CD4-positive, alpha-beta T cell treated with Interleukin-15 for 1 hour (primary cell): ENCODE results near the gene CXCL14.
"Not testable (repeated sequence)": the region's sequence is repeated elsewhere in the genome, so short reads cannot be mapped to it uniquely, and the experiment has no call there.

ENCODE experiments used
- DNase-seq: peaks from one replicate; pipeline ENCODE4 v3.0.0-alpha.2; 2020

Gene CXCL14

DNA sequence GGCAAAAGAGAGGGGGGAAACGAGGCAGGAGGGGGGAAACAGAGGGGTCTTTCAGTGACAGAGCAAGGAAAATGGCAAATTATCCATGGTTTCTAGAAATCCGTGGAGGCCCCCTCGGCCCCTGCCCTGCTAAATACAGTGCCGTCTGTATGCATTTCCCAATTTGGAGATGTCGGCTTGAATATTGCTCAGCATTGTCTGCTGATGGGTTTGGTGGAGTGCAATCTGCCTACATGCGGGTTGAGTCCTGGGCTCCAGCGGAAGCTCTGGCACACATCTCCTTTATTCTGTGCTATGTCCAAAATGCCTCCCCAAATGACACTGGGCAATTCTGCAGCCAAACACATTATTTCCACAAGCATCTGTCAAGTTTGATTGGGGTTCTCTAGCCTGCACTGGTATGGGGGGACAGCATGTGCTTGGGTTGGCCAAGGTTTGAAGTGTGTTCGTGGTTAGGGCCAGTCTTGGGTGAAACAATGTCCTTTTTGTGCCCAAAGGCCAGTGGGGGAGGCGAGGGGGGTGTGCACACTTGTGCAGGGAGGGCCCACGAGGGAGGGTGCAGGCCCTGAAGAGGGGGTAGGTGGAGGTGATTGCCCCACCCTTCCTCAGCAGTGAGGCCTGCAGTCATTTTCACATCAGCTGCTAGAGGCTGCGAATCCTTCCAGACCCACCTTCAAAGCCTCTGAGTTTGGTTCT lies 36.8 kb downstream of the CXCL14 start:
- DNase-seq, result no peak

DNA sequence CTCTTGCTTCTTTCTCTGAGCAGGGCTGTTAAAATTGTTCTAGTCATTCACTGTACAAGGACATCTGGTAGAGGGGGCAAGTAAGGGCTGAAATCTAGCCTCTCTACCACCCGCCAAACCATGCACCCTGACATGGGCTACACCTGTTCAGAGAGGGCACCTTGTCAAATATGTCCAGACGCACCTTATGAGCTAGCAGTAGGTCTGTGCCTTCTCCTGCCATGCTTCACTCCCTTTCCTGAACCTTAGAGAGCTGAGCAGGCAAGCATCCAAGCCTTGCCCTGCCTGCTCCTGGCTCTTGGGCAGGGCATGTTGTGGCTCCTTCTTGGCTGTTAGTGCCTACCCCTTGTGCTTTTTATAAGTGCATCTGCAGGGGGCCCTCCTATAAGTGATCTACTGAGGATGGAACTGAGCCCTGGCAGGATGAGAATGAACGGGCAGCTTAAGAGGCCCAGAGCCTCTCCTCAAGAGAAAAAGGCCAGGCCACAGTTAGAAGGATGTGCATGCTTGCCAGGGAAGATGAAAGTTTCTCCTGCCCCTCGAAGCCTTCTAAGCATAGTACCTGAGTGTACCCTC lies 39.3 kb downstream of the CXCL14 start:
- no peak for DNase-seq

DNA sequence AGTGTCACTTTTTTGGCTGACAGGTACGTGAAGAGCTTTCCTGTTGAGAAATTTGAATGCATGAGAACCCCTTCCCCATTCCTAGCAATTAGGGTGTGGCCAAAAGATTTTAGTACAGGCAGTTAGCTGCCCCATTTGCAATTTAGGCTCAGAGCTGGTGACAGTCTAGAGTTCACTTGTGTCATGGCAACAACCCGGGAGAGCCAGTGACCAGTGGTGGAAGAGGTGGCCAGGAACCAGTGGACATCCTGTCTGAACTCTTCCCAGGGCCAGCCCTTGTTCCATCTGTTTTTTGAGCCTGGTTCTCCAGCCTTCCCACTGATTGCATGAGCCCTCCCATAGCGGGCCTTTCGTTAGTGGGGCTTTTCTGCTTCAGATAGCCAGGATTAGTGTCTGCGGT lies 40.5 kb downstream of the CXCL14 start:
- DNase-seq, result no peak

DNA sequence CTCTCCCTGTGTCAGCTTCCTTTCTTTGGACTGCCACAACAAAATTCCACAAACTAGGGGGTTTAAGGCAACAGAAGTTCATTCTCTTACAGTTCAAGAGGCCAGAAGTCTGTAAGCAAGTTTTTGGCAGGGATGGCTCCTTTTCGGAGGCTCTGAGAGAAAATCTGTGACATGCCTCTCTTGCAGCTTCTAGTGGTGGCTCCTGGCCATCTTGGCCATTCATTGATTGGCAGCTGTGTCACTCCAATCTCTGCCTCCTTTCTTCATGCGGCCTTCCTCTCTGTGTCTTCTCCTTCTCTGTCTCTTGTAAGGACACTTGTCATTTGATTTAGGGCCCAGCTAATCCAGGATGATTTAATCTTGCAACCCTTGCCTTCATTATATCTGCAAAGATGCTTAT lies 41.0 kb downstream of the CXCL14 start:
- no peak for DNase-seq

DNA sequence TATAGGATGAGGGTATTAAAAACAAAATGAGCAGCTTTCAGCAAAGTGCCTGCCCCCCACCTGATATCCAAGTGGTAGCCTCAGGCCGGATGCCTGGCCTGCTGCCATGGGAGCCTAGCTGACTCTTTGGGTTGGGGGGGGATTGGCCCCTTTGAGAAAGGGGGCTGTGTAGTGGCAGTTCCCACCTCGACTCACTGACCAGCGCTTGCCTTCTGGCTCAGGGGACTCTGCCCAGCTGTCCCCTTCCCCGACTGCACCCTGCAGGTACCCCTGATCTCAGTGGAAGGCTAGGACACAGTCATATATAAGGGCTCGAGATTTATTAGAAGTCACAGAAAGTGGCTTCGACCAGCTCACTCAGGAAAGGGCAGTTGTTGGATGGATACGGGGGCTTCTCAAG lies 41.5 kb downstream of the CXCL14 start:
- no peak for DNase-seq

DNA sequence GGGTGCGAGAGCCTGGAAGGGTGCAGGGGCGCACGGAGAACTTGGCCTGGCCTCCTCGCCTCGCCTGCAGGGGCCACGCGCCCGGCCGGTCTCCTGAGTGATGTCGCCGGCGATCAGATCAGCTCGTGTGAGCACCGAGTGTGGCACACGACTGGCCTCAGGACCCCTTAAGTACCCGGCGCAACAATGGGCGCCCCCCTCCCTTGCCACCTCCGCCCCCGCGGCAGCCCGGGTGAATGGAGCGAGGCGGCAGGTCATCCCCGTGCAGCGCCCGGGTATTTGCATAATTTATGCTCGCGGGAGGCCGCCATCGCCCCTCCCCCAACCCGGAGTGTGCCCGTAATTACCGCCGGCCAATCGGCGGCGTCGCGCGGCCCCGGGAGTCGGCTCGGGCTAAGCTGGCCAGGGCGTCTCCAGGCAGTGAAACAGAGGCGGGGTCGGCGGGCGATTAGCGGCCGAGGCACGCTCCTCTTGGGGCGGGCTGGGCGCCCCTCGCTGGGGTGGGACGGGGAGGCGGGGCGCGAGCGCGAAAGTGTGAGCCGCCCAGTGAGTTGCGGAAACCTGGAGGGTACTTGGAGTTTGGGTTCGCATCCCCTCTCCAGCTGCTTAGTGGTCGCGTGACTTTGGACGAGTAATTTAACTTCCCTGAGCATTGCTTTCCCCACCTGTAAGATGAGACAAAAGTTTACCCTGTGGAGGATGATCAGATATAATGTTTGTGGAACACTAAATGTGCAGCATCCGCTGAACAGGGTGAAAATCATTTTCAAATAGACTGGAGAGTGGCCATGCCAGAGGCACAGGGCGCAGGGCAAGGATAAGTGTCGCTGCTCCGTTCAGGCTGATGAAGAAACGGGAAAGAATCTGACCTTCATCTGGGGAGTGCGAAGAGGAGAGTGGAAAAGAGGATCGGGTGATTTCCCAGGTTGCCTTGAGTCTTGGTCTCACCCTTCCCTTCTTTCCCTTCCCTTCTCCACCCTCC lies 42.7 kb downstream of the CXCL14 start, which contains the start of gene NEUROG1:
TSS of gene NEUROG1 (minus strand) at position 145 of the 982 bp plus-strand sequence. CDS start 274 bp downstream, outside the sequence.
- no peak for DNase-seq

DNA sequence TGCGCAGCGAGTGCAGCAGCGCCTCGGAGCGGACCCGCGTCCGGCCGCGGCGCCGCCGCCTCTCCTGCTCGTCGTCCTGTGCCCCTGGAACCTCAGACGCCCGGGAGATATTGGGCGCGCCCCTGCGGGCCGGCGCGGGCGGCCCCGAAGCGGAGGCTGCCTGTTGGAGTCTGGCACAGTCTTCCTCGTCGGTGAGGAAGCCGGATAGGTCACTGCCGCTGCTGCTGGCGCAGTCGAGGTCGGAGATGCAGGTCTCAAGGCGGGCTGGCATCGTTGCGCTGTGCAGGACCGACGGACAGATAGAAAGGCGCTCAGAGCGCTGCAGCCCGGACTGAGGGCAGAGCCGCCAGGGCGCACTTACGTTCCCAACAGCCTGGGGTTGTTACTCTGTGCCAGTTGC lies 43.4 kb downstream of the CXCL14 start:
- no peak for DNase-seq

DNA sequence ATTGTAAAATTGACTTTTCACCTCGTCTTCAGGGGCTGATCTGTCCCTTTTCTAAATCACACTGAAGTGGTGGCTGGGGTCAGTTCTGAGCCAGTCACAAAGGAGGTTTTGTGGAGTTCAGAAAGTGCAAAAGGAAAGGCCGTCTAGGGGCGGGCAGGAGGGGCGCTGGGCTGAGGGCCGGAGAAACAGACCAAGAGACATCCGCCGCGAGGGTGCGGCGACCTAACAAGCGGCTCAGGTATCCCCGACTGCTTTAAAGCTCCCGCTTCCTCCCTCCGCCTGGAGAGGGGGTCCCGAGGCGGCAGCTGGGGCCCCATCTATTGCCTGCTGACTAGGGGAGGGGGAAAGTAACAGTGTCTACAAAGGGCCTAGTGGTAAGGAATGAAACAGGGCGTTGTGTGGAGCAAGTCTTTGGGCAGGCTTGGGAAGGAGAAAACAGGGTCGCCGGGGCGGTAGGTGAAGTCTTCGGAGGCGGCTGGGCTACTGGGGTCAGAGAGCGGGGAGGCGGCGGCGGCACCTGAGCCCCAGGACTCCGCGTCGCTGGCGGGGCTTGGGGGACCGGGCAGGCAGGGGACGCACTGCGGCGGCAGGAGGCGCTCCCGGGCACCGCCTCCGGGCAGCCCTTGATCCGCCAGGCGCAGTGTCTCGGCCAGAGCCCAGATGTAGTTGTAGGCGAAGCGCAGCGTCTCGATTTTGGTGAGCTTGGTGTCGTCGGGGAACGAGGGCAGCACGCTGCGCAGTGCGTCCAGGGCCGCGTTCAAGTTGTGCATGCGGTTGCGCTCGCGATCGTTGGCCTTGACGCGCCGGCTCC lies 44.0 kb downstream of the CXCL14 start:
- DNase-seq, result no peak

DNA sequence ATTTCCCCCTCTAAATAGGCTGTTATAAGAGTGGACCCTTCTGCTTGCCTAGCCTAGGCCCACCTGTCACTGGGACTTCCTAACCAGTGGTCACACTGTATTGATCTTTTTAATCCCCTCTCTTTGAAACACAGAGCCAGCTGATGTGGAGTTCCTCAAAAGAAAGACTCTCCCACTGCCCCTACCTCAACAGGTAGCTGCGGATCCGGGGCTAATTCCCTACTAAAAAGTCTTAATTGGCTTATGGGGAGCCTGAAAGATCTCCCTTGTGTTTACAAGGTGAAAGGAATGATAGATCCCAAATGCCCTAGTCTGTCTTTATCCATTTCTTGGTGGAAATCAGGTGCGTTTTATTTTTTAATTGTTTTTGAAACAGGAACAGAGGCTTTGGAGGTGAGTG lies 45.0 kb downstream of the CXCL14 start:
- DNase-seq, result no peak

DNA sequence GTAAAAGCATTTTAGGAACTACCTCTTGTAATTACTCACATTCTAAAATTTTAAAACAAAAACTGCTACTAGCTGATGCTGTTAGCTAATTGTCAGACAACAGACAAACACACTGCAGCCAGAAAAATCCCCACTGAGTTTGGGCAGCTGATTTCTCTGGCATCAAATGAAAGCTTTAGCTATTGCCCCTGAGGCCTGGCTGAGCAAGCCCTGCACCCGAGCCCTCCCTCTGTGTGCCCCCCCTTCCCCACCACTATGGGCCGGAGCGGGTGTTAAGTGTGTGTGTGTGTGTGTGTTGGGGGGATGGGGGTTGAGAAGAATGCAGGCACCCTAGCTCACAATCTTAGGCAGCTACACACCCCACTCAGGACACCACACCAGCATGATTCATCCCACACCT lies 45.5 kb downstream of the CXCL14 start:
- no peak for DNase-seq

DNA sequence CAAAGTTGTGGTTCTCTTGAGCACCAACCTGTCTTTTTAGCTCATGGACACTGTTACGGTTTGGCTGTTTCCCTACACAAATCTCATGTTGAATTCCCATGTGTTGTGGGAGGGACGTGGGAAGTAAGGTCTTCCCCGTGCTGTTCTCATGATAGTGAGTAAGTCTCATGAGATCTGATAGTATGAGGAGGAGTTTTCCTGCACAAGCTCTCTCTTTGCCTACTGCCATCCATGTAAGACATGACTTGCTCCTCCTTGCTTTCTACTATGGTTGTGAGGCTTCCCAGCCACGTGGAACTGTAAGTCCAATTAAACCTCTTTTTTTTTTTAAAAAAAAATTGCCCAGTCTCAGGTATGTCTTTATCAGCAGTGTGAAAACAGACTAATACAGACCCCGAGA lies 49.2 kb downstream of the CXCL14 start:
- not testable (repeated sequence) for DNase-seq

DNA sequence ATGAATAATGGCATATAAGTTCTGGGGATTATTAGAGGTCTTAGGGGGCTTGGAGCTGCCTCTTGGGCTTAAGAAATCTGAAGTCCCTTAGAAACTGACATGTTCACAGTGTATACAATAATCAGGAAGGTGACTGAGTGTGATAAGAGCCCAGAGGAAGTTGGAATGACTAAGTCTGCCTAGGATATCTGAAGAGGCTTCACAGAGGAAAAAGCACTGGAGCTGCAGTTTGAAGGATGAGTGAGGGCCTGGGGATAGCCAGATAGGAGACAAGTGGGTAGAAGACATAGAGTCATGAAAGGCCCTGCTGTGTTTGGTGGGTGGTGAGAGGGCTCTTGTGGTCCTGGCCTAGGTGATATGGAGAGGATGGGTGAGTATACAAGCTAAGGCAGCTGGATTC lies 51.9 kb downstream of the CXCL14 start:
- DNase-seq, result no peak

DNA sequence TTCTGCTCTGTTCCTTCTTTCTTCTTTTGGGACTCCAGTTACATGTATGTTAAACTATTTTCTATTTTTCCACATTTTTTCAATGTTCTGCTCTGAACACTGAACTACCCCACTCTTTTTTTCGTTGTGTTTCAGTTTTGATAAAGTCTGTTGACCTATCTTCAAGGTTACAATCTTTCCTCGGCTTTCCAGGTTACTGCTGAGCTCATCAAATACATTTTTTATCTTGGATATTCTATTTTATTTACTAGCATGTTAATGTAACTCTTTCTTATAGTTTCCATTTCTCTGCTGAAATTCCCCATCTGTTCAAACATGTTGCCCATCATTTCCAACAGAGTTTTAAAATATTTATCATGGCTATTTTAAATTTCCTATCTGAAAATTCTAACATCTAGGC lies 56.8 kb downstream of the CXCL14 start:
- no peak for DNase-seq
